Neural cell (in vitro differentiated cells): ENCODE data around the gene ZNF860. TPM values are rescaled to one million over a fixed set of nuclear protein-coding genes. Genes with fewer than 3 reads are reported as not detected.

Experiments
- H2AFZ ChIP-seq: fragments of 200-600, 300-800 bp; sonication (generic), shearing (Covaris generic); 2 replicates; pipeline ENCODE4 v1.6.0; 2014; ENCODE audit warnings: low read depth, mild to moderate bottlenecking, antibody characterized with exemption, low read length, moderate library complexity
- H3F3A ChIP-seq: fragments of 200-600 bp; shearing (Covaris generic); 2 replicates; pipeline ENCODE4 v1.6.1; 2016; ENCODE audit warnings: mild to moderate bottlenecking, moderate library complexity, mixed read lengths, antibody characterized with exemption, low read length; ENCODE audit not compliant: insufficient read depth, poor library complexity, severe bottlenecking
- H3K27ac ChIP-seq: fragments of 200-600, 300-800 bp; sonication (generic), shearing (Covaris generic); 2 replicates; pipeline ENCODE4 v1.5.1; 2014; ENCODE audit warnings: mild to moderate bottlenecking, low read length, moderate library complexity
- H3K27me3 ChIP-seq: fragments of 300-800, 200-600 bp; sonication (generic), shearing (Covaris generic); 2 replicates; pipeline ENCODE4 v1.6.0; 2014; ENCODE audit warnings: mild to moderate bottlenecking, low read depth, low read length, moderate library complexity; ENCODE audit not compliant: insufficient read depth
- H3K36me3 ChIP-seq: fragments of 300-800, 200-600 bp; sonication (generic), shearing (Covaris generic); 2 replicates; pipeline ENCODE4 v1.5.1; 2014; ENCODE audit warnings: mild to moderate bottlenecking, antibody characterized with exemption, low read length, moderate library complexity; ENCODE audit not compliant: insufficient read depth
- H3K4me2 ChIP-seq: fragments of 300-800, 200-600 bp; sonication (generic), shearing (Covaris generic); 2 replicates; pipeline ENCODE4 v1.6.0; 2014; ENCODE audit warnings: mild to moderate bottlenecking, low read length
- H3K4me3 ChIP-seq: fragments of 300-800, 200-600 bp; sonication (generic), shearing (Covaris generic); 2 replicates; pipeline ENCODE4 v1.5.1; 2014; ENCODE audit warnings: mild to moderate bottlenecking, low read length, moderate library complexity
- H3K79me2 ChIP-seq: fragments of 200-600 bp; shearing (Covaris generic); replicated peaks from 2 replicates; pipeline ENCODE4 v1.6.0; 2014; ENCODE audit warnings: mild to moderate bottlenecking, low read length, moderate library complexity; ENCODE audit not compliant: insufficient read depth
- H3K9ac ChIP-seq: fragments of 300-800, 200-600 bp; sonication (generic), shearing (Covaris generic); 2 replicates; pipeline ENCODE4 v1.6.1; 2016; ENCODE audit warnings: mild to moderate bottlenecking, low read length, mixed read lengths
- H3K9me2 ChIP-seq: fragments of 200-600 bp; shearing (Covaris generic); 2 replicates; pipeline ENCODE4 v1.6.1; 2016; ENCODE audit warnings: mild to moderate bottlenecking, low read length, mixed read lengths; ENCODE audit not compliant: insufficient read depth
- H3K9me3 ChIP-seq: fragments of 200-600, 300-800 bp; sonication (generic), shearing (Covaris generic); 2 replicates; pipeline ENCODE4 v1.6.1; 2016; ENCODE audit warnings: mild to moderate bottlenecking, mixed run types, low read length, moderate library complexity, mixed read lengths
- H4K20me1 ChIP-seq: fragments of 200-600 bp; shearing (Covaris generic); 2 replicates; pipeline ENCODE4 v1.6.1; 2016; ENCODE audit warnings: mild to moderate bottlenecking, mixed run types; ENCODE audit not compliant: insufficient read depth
- CTCF ChIP-seq: fragments of 450-650 bp; IDR thresholded peaks from 2 replicates; pipeline ENCODE4 v1.5.1; 2014; ENCODE audit warnings: antibody characterized with exemption, mild to moderate bottlenecking, moderate library complexity; ENCODE audit not compliant: poor library complexity, severe bottlenecking
- EP300 ChIP-seq: fragments of 450-650 bp; conservative IDR thresholded peaks from 2 replicates; pipeline ENCODE4 v1.6.1; 2014; ENCODE audit warnings: antibody characterized with exemption, mild to moderate bottlenecking, moderate library complexity; ENCODE audit not compliant: poor library complexity, severe bottlenecking
- EZH2 ChIP-seq: fragments of 200-600, 300-800 bp; shearing (Covaris generic), sonication (generic); IDR thresholded peaks from 2 replicates; pipeline ENCODE4 v1.6.1; 2014; ENCODE audit warnings: antibody characterized with exemption, low read length, borderline replicate concordance, mild to moderate bottlenecking; ENCODE audit not compliant: insufficient read depth, poor library complexity, severe bottlenecking
- MXI1 ChIP-seq: fragments of 450-650 bp; conservative IDR thresholded peaks from 2 replicates; pipeline ENCODE4 v1.6.1; 2014; ENCODE audit warnings: antibody characterized with exemption, mild to moderate bottlenecking; ENCODE audit not compliant: poor library complexity, severe bottlenecking
- POLR2AphosphoS5 ChIP-seq: IDR thresholded peaks from 2 replicates; pipeline ENCODE4 v1.6.1; 2012
- RAD21 ChIP-seq: fragments of 450-650 bp; conservative IDR thresholded peaks from 2 replicates; pipeline ENCODE4 v1.6.1; 2014; ENCODE audit warnings: antibody characterized with exemption, mild to moderate bottlenecking, moderate library complexity
- REST ChIP-seq: IDR thresholded peaks from 2 replicates; pipeline ENCODE4 v1.6.1; 2012; ENCODE audit warnings: borderline replicate concordance
- SMC3 ChIP-seq: fragments of 450-650 bp; conservative IDR thresholded peaks from 2 replicates; pipeline ENCODE4 v1.6.1; 2014; ENCODE audit warnings: antibody characterized with exemption, mild to moderate bottlenecking, moderate library complexity; ENCODE audit not compliant: poor library complexity
- TAF1 ChIP-seq: IDR thresholded peaks from 2 replicates; pipeline ENCODE4 v1.6.1; 2012; ENCODE audit warnings: low read depth
- polyA plus RNA-seq: library from polyadenylated mRNA; depleted of rRNA; stranded (reverse); fragments of >200 nt; gene quantifications from 2 replicates; pipeline ENCODE4 v1.2.3, GENCODE V29; 2014

The ZNF860 gene
- polyA plus RNA-seq, 1 donor from 2014 or later, result 1.2 TPM

GRCh38 chr3:31960793-31961431 lies 20.6 kb upstream of the ZNF860 start:
- Histone ChIP-seq H3K4me2 (no peak overlapping the region), H3K79me2 (no peaks in the 10 kb centered on the region), H3K27me3 (no peaks in the 10 kb centered on the region), H3K36me3 (no peaks in the 10 kb centered on the region), H3K4me3 (no peak overlapping the region), H3F3A (no peaks in the 10 kb centered on the region), H3K9me2 (no peaks in the 10 kb centered on the region), H3K9ac (no peak overlapping the region), H3K9me3 (no peaks in the 10 kb centered on the region), H2AFZ (no peak overlapping the region), H3K27ac (no peak overlapping the region), H4K20me1 (no peaks in the 10 kb centered on the region)
- no peak for TF ChIP-seq CTCF
- TF ChIP-seq EZH2, result no peak
- TF ChIP-seq SMC3, result no peak
- TF ChIP-seq RAD21, result no peak
- TF ChIP-seq MXI1, result no peak
- no peak for TF ChIP-seq POLR2AphosphoS5
- no peak for TF ChIP-seq TAF1
- no peak for TF ChIP-seq EP300
- TF ChIP-seq REST, result no peak

GRCh38 chr3:31962801-31963205 lies 18.7 kb upstream of the ZNF860 start:
- Histone ChIP-seq H3K27me3 (no peaks in the 10 kb centered on the region), H3K9me3 (no peaks in the 10 kb centered on the region), H3K9me2 (no peaks in the 10 kb centered on the region), H2AFZ (no peak overlapping the region), H4K20me1 (no peaks in the 10 kb centered on the region), H3K27ac (no peak overlapping the region), H3K9ac (no peak overlapping the region), H3K4me2 (no peak overlapping the region), H3K4me3 (no peak overlapping the region), H3F3A (no peaks in the 10 kb centered on the region), H3K79me2 (no peaks in the 10 kb centered on the region), H3K36me3 (no peaks in the 10 kb centered on the region)
- TF ChIP-seq CTCF, result no peak
- TF ChIP-seq TAF1, result no peak
- TF ChIP-seq SMC3, result no peak
- TF ChIP-seq EZH2, result no peak
- TF ChIP-seq POLR2AphosphoS5, result no peak
- no peak for TF ChIP-seq REST
- TF ChIP-seq RAD21, result no peak
- TF ChIP-seq EP300, result no peak
- no peak for TF ChIP-seq MXI1
